Ishikawa (cell line): ENCODE measurements around the gene CDH16.

Experiments used
- CEBPB ChIP-seq: IDR thresholded peaks from 2 replicates; pipeline ENCODE4 v1.6.1; 2012
- CREB1 ChIP-seq: IDR thresholded peaks from 2 replicates; pipeline ENCODE4 v1.6.1; 2012; ENCODE audit warnings: low read depth
- EGR1 ChIP-seq: IDR thresholded peaks from 2 replicates; pipeline ENCODE4 v1.6.1; 2012
- EP300 ChIP-seq: IDR thresholded peaks from 2 replicates; pipeline ENCODE4 v1.6.1; 2012; ENCODE audit warnings: borderline replicate concordance
- FOXM1 ChIP-seq: IDR thresholded peaks from 2 replicates; pipeline ENCODE4 v1.6.1; 2012; ENCODE audit warnings: low read depth, borderline replicate concordance
- NFIC ChIP-seq: IDR thresholded peaks from 2 replicates; pipeline ENCODE4 v1.6.1; 2012
- RAD21 ChIP-seq: IDR thresholded peaks from 2 replicates; pipeline ENCODE4 v1.6.1; 2012; ENCODE audit warnings: low read depth
- TAF1 ChIP-seq: IDR thresholded peaks from 2 replicates; pipeline ENCODE4 v1.6.1; 2012; ENCODE audit warnings: low read depth, mild to moderate bottlenecking
- TCF12 ChIP-seq: IDR thresholded peaks from 2 replicates; pipeline ENCODE4 v1.6.1; 2012; ENCODE audit warnings: low read depth
- TEAD4 ChIP-seq: IDR thresholded peaks from 2 replicates; pipeline ENCODE4 v1.6.1; 2012
- YY1 ChIP-seq: IDR thresholded peaks from 2 replicates; pipeline ENCODE4 v1.6.1; 2012; ENCODE audit warnings: low read depth
- ZBTB7A ChIP-seq: IDR thresholded peaks from 2 replicates; pipeline ENCODE4 v1.6.1; 2012; ENCODE audit warnings: low read depth
- TF ChIP-seq, protein P1 (sequence below): IDR thresholded peaks from 2 replicates; pipeline ENCODE4 v1.6.1; 2012; ENCODE audit warnings: low read depth, mild to moderate bottlenecking
- TF ChIP-seq, protein P2 (sequence below): IDR thresholded peaks from 2 replicates; pipeline ENCODE4 v1.6.1; 2012
- TF ChIP-seq, protein P3 (sequence below): IDR thresholded peaks from 2 replicates; pipeline ENCODE4 v1.6.1; 2012

CDH16 gene, protein sequence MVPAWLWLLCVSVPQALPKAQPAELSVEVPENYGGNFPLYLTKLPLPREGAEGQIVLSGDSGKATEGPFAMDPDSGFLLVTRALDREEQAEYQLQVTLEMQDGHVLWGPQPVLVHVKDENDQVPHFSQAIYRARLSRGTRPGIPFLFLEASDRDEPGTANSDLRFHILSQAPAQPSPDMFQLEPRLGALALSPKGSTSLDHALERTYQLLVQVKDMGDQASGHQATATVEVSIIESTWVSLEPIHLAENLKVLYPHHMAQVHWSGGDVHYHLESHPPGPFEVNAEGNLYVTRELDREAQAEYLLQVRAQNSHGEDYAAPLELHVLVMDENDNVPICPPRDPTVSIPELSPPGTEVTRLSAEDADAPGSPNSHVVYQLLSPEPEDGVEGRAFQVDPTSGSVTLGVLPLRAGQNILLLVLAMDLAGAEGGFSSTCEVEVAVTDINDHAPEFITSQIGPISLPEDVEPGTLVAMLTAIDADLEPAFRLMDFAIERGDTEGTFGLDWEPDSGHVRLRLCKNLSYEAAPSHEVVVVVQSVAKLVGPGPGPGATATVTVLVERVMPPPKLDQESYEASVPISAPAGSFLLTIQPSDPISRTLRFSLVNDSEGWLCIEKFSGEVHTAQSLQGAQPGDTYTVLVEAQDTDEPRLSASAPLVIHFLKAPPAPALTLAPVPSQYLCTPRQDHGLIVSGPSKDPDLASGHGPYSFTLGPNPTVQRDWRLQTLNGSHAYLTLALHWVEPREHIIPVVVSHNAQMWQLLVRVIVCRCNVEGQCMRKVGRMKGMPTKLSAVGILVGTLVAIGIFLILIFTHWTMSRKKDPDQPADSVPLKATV

DNA sequence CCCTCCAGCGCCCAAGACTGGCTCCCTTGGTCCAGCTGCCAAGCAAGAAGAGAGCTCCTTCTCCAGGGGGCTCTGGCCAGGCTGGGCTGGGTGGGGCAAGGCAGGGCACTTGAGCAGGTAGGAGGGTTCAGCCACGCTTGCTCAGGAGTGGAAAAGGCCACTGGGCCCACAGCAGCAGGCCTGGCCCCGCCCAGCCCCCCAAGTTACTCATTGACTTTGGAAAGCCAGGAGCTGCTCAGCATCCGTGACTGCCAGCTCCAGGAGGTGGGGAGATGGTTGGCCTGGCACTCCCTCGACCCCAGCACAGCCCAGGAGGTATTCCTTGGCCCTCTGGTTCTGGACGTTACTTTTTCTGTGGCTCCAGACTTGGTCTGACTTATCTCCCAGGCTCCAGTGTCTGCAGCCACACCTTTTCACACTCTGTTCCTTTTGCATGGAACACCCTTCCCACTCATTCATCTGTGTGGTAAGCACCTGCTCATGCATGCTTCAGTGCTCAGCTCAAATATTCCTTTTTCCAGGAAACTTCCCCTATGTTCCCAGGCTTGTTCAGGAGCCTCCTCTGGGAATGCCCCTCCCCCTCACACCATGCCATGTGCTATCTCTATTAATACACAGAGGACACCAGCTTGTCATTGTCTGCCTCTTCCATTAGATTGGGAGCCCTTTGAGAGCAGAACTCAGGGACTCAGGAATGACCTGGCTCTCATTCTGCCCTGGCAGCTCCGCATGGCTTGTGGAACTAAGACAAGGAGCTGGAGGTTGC, at the start of gene CDH16:
CDH16 (minus strand) TSS at position 83 of the 766 bp plus-strand sequence. CDS start 820 bp downstream, outside the sequence.
- TF ChIP-seq EGR1 (no peak), ZBTB7A (no peak), EP300 (no peak), TEAD4 (no peak), TCF12 (no peak), CREB1 (no peak)
- TF ChIP-seq, protein P1, sequence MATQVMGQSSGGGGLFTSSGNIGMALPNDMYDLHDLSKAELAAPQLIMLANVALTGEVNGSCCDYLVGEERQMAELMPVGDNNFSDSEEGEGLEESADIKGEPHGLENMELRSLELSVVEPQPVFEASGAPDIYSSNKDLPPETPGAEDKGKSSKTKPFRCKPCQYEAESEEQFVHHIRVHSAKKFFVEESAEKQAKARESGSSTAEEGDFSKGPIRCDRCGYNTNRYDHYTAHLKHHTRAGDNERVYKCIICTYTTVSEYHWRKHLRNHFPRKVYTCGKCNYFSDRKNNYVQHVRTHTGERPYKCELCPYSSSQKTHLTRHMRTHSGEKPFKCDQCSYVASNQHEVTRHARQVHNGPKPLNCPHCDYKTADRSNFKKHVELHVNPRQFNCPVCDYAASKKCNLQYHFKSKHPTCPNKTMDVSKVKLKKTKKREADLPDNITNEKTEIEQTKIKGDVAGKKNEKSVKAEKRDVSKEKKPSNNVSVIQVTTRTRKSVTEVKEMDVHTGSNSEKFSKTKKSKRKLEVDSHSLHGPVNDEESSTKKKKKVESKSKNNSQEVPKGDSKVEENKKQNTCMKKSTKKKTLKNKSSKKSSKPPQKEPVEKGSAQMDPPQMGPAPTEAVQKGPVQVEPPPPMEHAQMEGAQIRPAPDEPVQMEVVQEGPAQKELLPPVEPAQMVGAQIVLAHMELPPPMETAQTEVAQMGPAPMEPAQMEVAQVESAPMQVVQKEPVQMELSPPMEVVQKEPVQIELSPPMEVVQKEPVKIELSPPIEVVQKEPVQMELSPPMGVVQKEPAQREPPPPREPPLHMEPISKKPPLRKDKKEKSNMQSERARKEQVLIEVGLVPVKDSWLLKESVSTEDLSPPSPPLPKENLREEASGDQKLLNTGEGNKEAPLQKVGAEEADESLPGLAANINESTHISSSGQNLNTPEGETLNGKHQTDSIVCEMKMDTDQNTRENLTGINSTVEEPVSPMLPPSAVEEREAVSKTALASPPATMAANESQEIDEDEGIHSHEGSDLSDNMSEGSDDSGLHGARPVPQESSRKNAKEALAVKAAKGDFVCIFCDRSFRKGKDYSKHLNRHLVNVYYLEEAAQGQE: no peak
- TF ChIP-seq, protein P2, sequence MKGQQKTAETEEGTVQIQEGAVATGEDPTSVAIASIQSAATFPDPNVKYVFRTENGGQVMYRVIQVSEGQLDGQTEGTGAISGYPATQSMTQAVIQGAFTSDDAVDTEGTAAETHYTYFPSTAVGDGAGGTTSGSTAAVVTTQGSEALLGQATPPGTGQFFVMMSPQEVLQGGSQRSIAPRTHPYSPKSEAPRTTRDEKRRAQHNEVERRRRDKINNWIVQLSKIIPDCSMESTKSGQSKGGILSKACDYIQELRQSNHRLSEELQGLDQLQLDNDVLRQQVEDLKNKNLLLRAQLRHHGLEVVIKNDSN: no peak

DNA sequence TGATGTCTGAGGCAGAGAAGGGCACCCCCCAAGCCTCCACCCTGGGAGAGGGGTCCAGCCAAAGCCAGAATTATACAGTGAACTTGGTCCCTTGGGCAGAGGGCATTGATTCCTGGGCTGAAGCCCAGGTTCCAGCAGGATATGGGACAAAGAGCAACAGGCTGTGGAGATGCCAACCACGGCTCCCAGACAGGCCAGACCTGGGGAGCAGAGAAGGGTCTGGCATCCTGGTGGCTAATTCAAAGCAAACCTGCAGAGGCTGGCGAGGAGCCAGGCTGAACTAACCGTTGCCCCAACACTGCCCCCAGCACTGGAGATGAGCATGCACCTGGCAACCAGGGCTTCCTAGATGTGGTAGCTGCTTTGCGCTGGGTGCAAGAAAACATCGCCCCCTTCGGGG, 45.4 kb upstream of the CDH16 start:
- TF ChIP-seq, protein P2: no peak
- no peak for TF ChIP-seq CEBPB
- no peak for TF ChIP-seq TEAD4
- no peak for TF ChIP-seq EGR1
- TF ChIP-seq, protein P1: no peak
- no peak for TF ChIP-seq CREB1
- TF ChIP-seq ZBTB7A: no peak
- no peak for TF ChIP-seq YY1
- TF ChIP-seq EP300: no peak
- no peak for TF ChIP-seq FOXM1
- no peak for TF ChIP-seq TCF12
- TF ChIP-seq NFIC: no peak
- TF ChIP-seq, protein P3, sequence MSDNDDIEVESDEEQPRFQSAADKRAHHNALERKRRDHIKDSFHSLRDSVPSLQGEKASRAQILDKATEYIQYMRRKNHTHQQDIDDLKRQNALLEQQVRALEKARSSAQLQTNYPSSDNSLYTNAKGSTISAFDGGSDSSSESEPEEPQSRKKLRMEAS: no peak
- TF ChIP-seq TAF1: no peak
- no peak for TF ChIP-seq RAD21

DNA sequence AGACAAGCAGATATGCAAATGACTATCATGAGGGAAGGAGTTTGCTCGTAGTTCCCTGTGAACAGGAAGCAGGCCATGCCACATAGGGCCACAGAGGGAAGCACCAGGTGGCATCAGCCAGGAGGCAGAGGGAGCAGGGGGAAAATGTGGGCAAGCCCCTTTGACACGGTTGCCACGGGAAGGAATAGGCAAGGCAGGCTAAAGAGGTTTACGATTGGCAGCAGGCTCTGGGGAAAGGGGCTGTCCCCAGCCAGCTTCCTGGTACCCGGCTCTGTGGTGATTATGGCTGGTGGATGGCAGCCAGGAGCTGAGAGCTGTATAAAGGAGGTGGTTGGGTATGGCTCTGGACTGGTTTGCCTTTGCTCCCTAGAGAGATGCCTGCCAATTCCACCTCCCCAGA, 43.2 kb upstream of the CDH16 start:
- TF ChIP-seq EGR1 (no peak), RAD21 (no peak), CREB1 (no peak), TCF12 (no peak), YY1 (no peak), CEBPB (no peak), FOXM1 (no peak), ZBTB7A (no peak), TAF1 (no peak), NFIC (no peak), TEAD4 (no peak), EP300 (no peak)
- TF ChIP-seq, protein P2: no peak
- TF ChIP-seq, protein P3: no peak
- TF ChIP-seq, protein P1: no peak
